HCT116 (cell line): ENCODE results near the gene SMR3B. TPM values are rescaled to one million over a fixed set of nuclear protein-coding genes. Genes with fewer than 3 reads are reported as not detected.

ENCODE experiments used
- ATAC-seq: fragments of 200-7000 bp; cut with Tn5 transposase; 2 replicates; pipeline ENCODE4 v1.9.1; 2020; ENCODE audit warnings: mild to moderate bottlenecking, moderate library complexity
- BruUV-seq: library from RNA; stranded (reverse); fragments of 400-500 nt; replicated peaks from 2 replicates; lab custom pipeline; 2021; lab: Mats Ljungman, UMichigan
- CTCF ChIA-PET: fragments of 300-600 bp; sonication (Branson Sonifier 250); formaldehyde crosslinking; loops from one replicate; lab custom pipeline; 2021; ENCODE audit warnings: antibody characterized with exemption; lab: Charles Lee
- POLR2A ChIA-PET: fragments of 300-600, 350-600 bp; sonication (Branson Sonifier 250); formaldehyde crosslinking; loops from one replicate; lab custom pipeline; 2021; ENCODE audit warnings: antibody characterized with exemption; lab: Charles Lee
- RAD21 ChIA-PET, 2 experiments: fragments of 300-600 bp; sonication (Branson Sonifier 250); formaldehyde crosslinking; loops; one replicate each; lab custom pipeline; 2023; ENCODE audit warnings: low total read pairs in 2 of 2; ENCODE audit not compliant: uncharacterized antibody in 2 of 2, unreplicated experiment in 2 of 2, low non-redundant PET in 1 of 2; lab: Charles Lee
- DNase-seq: peaks from one replicate; pipeline ENCODE4 v3.0.0-alpha.2; 2010; ENCODE audit warnings: low read depth, low spot score
- H2AFZ ChIP-seq: fragments of 200-600 bp; shearing (Covaris generic), sonication (generic); 2 replicates; pipeline ENCODE4 v1.6.1; 2017; ENCODE audit warnings: low read depth, mixed run types, mixed read lengths, antibody characterized with exemption, low read length; ENCODE audit not compliant: poor library complexity, severe bottlenecking
- H3K27ac ChIP-seq: 2 replicates; pipeline ENCODE4 v1.5.1; 2012; ENCODE audit warnings: low read depth, low read length
- H3K27me3 ChIP-seq: fragments of 200-600 bp; sonication (generic); 2 replicates; pipeline ENCODE4 v1.6.1; 2016; ENCODE audit warnings: mixed run types, low read length, mixed read lengths; ENCODE audit not compliant: insufficient read depth
- H3K36me3 ChIP-seq, 2 experiments: fragments of 200-500 bp in 1 of 2; fragments of 200-600 bp in 1 of 2; sonication (Bioruptor generic) in 1 of 2; sonication (generic) in 1 of 2; 2 replicates each; pipeline versions ENCODE4 v1.5.1 to v1.6.1; 2014 to 2016; ENCODE audit warnings: low read length in 2 of 2, inconsistent platforms in 1 of 2, mixed read lengths in 1 of 2, mixed run types in 1 of 2; ENCODE audit not compliant: insufficient read depth in 2 of 2, control insufficient read depth in 1 of 2
- H3K4me1 ChIP-seq, 2 experiments: fragments of 200-600 bp in 1 of 2; sonication (generic) in 1 of 2; 2 replicates each; pipeline versions ENCODE4 v1.5.1 to v1.6.1; 2012 to 2017; ENCODE audit warnings: low read length in 2 of 2, inconsistent platforms in 1 of 2, mild to moderate bottlenecking in 1 of 2, mixed read lengths in 1 of 2, mixed run types in 1 of 2, moderate library complexity in 1 of 2; ENCODE audit not compliant: insufficient read depth in 2 of 2, control insufficient read depth in 1 of 2
- H3K4me2 ChIP-seq: fragments of 200-600 bp; sonication (generic); 2 replicates; pipeline ENCODE4 v1.6.1; 2017; ENCODE audit warnings: mixed run types, low read length, mixed read lengths
- H3K4me3 ChIP-seq, 2 experiments: fragments of 200-600 bp in 1 of 2; sonication (generic) in 1 of 2; replicated peaks in 1 of 2; 2 replicates each; pipeline ENCODE4 v1.5.1; 2011 to 2016; ENCODE audit warnings: low read length in 2 of 2, control low read depth in 1 of 2, low read depth in 1 of 2, mild to moderate bottlenecking in 1 of 2, mixed read lengths in 1 of 2, mixed run types in 1 of 2
- H3K79me2 ChIP-seq: fragments of 200-600 bp; sonication (generic); 2 replicates; pipeline ENCODE4 v1.6.1; 2017; ENCODE audit warnings: mild to moderate bottlenecking, mixed run types, low read length, moderate library complexity, mixed read lengths; ENCODE audit not compliant: insufficient read depth
- H3K9ac ChIP-seq: fragments of 200-600 bp; sonication (generic); 2 replicates; pipeline ENCODE4 v1.6.1; 2016; ENCODE audit warnings: low read length, mixed read lengths
- H3K9me2 ChIP-seq: fragments of 200-600 bp; sonication (generic), shearing (Covaris generic); 2 replicates; pipeline ENCODE4 v1.6.1; 2017; ENCODE audit warnings: mixed run types, mild to moderate bottlenecking, moderate library complexity; ENCODE audit not compliant: insufficient read depth
- H3K9me3 ChIP-seq, 2 experiments: fragments of 200-500 bp in 1 of 2; fragments of 200-600 bp in 1 of 2; sonication (Bioruptor generic) in 1 of 2; sonication (generic) in 1 of 2; 2 replicates each; pipeline ENCODE4 v1.6.1; 2014 to 2017; ENCODE audit warnings: low read length in 2 of 2, mixed read lengths in 2 of 2, inconsistent platforms in 1 of 2, low read depth in 1 of 2, mild to moderate bottlenecking in 1 of 2, mixed run types in 1 of 2, moderate library complexity in 1 of 2; ENCODE audit not compliant: control insufficient read depth in 1 of 2, insufficient read depth in 1 of 2
- H4K20me1 ChIP-seq: fragments of 200-600 bp; sonication (generic), shearing (Covaris generic); 2 replicates; pipeline ENCODE4 v1.6.1; 2017; ENCODE audit warnings: mixed run types, mild to moderate bottlenecking, moderate library complexity; ENCODE audit not compliant: insufficient read depth
- ATF3 ChIP-seq: IDR thresholded peaks from 2 replicates; pipeline ENCODE4 v1.6.1; 2012
- CBX3 ChIP-seq: IDR thresholded peaks from 2 replicates; pipeline ENCODE4 v1.6.1; 2012; ENCODE audit warnings: low read depth
- CEBPB ChIP-seq: IDR thresholded peaks from 2 replicates; pipeline ENCODE4 v1.6.1; 2012; ENCODE audit warnings: low read depth
- EGR1 ChIP-seq: IDR thresholded peaks from 2 replicates; pipeline ENCODE4 v1.6.1; 2012; ENCODE audit warnings: low read depth
- ELF1 ChIP-seq: IDR thresholded peaks from 2 replicates; pipeline ENCODE4 v1.6.1; 2012; ENCODE audit warnings: low read depth, borderline replicate concordance
- EZH2phosphoT487 ChIP-seq: fragments of 200-600 bp; IDR thresholded peaks from 2 replicates; pipeline ENCODE4 v1.6.1; 2018; ENCODE audit warnings: antibody characterized with exemption, borderline replicate concordance
- FOSL1 ChIP-seq: IDR thresholded peaks from 2 replicates; pipeline ENCODE4 v1.6.1; 2012; ENCODE audit warnings: low read depth
- JUND ChIP-seq: IDR thresholded peaks from 2 replicates; pipeline ENCODE4 v1.6.1; 2012
- MAX ChIP-seq: IDR thresholded peaks from 2 replicates; pipeline ENCODE4 v1.6.1; 2012
- POLR2A ChIP-seq: IDR thresholded peaks from 2 replicates; pipeline ENCODE4 v1.7.0; 2011; ENCODE audit warnings: borderline replicate concordance; ENCODE audit not compliant: insufficient read depth, insufficient read length; ENCODE audit errors: extremely low read depth
- POLR2AphosphoS5 ChIP-seq: IDR thresholded peaks from 2 replicates; pipeline ENCODE4 v1.6.1; 2011; ENCODE audit warnings: mild to moderate bottlenecking, low read depth, low read length, moderate library complexity
- RAD21 ChIP-seq: IDR thresholded peaks from 2 replicates; pipeline ENCODE4 v1.6.1; 2012; ENCODE audit warnings: low read depth, mild to moderate bottlenecking
- REST ChIP-seq: IDR thresholded peaks from 2 replicates; pipeline ENCODE4 v1.6.1; 2012; ENCODE audit warnings: low read depth
- SIN3A ChIP-seq: IDR thresholded peaks from 2 replicates; pipeline ENCODE4 v1.6.1; 2012; ENCODE audit warnings: low read depth
- SP1 ChIP-seq: IDR thresholded peaks from 2 replicates; pipeline ENCODE4 v1.6.1; 2012; ENCODE audit warnings: low read depth
- SRF ChIP-seq: IDR thresholded peaks from 2 replicates; pipeline ENCODE4 v1.6.1; 2012; ENCODE audit warnings: low read depth
- TCF7L2 ChIP-seq: IDR thresholded peaks from 2 replicates; pipeline ENCODE4 v1.7.0; 2011; ENCODE audit warnings: borderline replicate concordance, inconsistent platforms; ENCODE audit not compliant: insufficient read depth, insufficient read length; ENCODE audit errors: extremely low read depth
- YY1 ChIP-seq: IDR thresholded peaks from 2 replicates; pipeline ENCODE4 v1.6.1; 2011; ENCODE audit warnings: low read length, low read depth, moderate library complexity, mild to moderate bottlenecking; ENCODE audit not compliant: insufficient replicate concordance; ENCODE audit errors: extremely low read depth
- ZBTB33 ChIP-seq: IDR thresholded peaks from 2 replicates; pipeline ENCODE4 v1.6.1; 2011; ENCODE audit warnings: mild to moderate bottlenecking, low read length, moderate library complexity; ENCODE audit not compliant: insufficient replicate concordance; ENCODE audit errors: extremely low read depth
- ZNF274 ChIP-seq: fragments of 200-500 bp; sonication (Bioruptor generic); IDR thresholded peaks from 2 replicates; pipeline ENCODE4 v1.6.1; 2014; ENCODE audit warnings: mild to moderate bottlenecking, low read depth, low read length, inconsistent platforms
- intact Hi-C: fragments of 100-400 bp; cut with micrococcal nuclease; formaldehyde crosslinking; loops from 2 replicates; pipeline ENCODE4 v1.10.0; 2022
- total RNA-seq: library from RNA; stranded (reverse); gene quantifications from one replicate; pipeline ENCODE4 v1.2.1, GENCODE V29; 2021; ENCODE audit not compliant: unreplicated experiment

SMR3B gene
- total RNA-seq, 1 experiment from 2014 or later: not detected

GRCh38 chr4:70426789-70427188, 43.9 kb downstream of the SMR3B start:
- no peaks in the 10 kb centered on the region for H3K9me3 ChIP-seq
- POLR2A ChIA-PET: no interaction called here
- ATAC-seq: no peak
- no peaks in the 10 kb centered on the region for H3K27me3 ChIP-seq
- no peaks in the 10 kb centered on the region for H3K36me3 ChIP-seq
- no TSS peak for BruUV-seq
- H4K20me1 ChIP-seq: no peaks in the 10 kb centered on the region
- no peak overlapping the region for H2AFZ ChIP-seq
- RAD21 ChIA-PET: no interaction called here
- TF ChIP-seq ELF1: no peak
- no peak for TF ChIP-seq POLR2AphosphoS5
- TF ChIP-seq MAX: no peak
- TF ChIP-seq EZH2phosphoT487: no peak
- TF ChIP-seq ATF3: no peak
- no peak for TF ChIP-seq SIN3A
- no peak for TF ChIP-seq ZBTB33
- TF ChIP-seq ZNF274: no peak
- no peak for TF ChIP-seq EGR1
- TF ChIP-seq TCF7L2: no peak
- TF ChIP-seq RAD21: no peak
- TF ChIP-seq CBX3: no peak
- TF ChIP-seq SRF: no peak
- no peak for TF ChIP-seq FOSL1
- TF ChIP-seq CEBPB: no peak
- no peak for TF ChIP-seq POLR2A
- no peak for TF ChIP-seq SP1
- TF ChIP-seq JUND: no peak
- TF ChIP-seq YY1: no peak
- no peak for TF ChIP-seq REST
- intact Hi-C loops: no loop called here
- no peaks in the 10 kb centered on the region for H3K4me1 ChIP-seq
- H3K4me3 ChIP-seq: no peak overlapping the region
- no peaks in the 10 kb centered on the region for H3K79me2 ChIP-seq
- H3K4me2 ChIP-seq: no peak overlapping the region
- no peak overlapping the region for H3K9ac ChIP-seq
- no peak overlapping the region for H3K27ac ChIP-seq
- H3K9me2 ChIP-seq: no peaks in the 10 kb centered on the region
- no peak for DNase-seq
- CTCF ChIA-PET: no interaction called here
